Astrocyte of the cerebellum (primary cell): ENCODE results near the gene ZNF514.
A peak's percentile ranks its signal among the peaks of the same experiment; 100 is the strongest.
"Not testable (repeated sequence)": the region's sequence is repeated elsewhere in the genome, so short reads cannot be mapped to it uniquely, and the experiment has no call there.

Experiments
- DNase-seq: peaks from one replicate; pipeline ENCODE4 v3.0.0-alpha.2; 2011; ENCODE audit warnings: low read depth
- H3K4me3 ChIP-seq: 2 replicates; pipeline ENCODE4 v1.5.1; 2011; ENCODE audit warnings: mild to moderate bottlenecking, low read depth, low read length, moderate library complexity
- CTCF ChIP-seq: IDR thresholded peaks from 2 replicates; pipeline ENCODE4 v1.5.1; 2012; ENCODE audit warnings: low read length, low read depth, moderate library complexity, mild to moderate bottlenecking; ENCODE audit errors: missing control alignments
- in situ Hi-C: cut with HindIII; loops from 2 replicates; pipeline ENCODE4 v1.10.0; 2017; ENCODE audit warnings: low sequenced_read_pairs

Gene ZNF514

GRCh38 chr2:95192956-95193355, 33.3 kb upstream of the ZNF514 start:
- H3K4me3 ChIP-seq, in situ Hi-C loops, DNase-seq: not testable (repeated sequence)
- TF ChIP-seq CTCF: peak; percentile 53

GRCh38 chr2:95185973-95186372, 26.3 kb upstream of the ZNF514 start:
- DNase-seq: no peak
- TF ChIP-seq CTCF: no peak
- in situ Hi-C loops: no loop called here
- no peak overlapping the region for H3K4me3 ChIP-seq

DNA sequence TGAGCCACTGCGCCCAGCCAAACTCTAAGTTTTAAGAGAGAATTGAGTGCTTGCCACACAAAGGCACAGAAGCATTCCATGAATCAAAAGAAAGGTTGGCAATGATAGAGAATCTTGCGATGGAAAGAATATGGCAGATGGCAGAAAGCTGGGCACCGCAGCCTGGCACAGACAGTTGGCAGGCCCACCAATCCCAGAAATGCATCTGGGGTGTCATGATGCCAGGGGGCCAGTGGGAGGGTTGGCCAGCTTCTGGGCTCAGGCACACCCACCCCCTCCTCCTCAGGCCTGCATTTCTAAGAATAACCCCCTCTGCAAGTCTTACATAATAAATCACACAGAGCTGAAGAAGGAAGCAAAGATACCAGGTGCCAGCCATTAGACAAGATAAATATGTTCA, 25.5 kb upstream of the ZNF514 start:
- DNase-seq: no peak
- in situ Hi-C loops: no loop called here
- no peak for TF ChIP-seq CTCF
- H3K4me3 ChIP-seq: no peak overlapping the region

- in situ Hi-C loops: no loop called here
- TF ChIP-seq CTCF: no peak
- DNase-seq: no peak
- no peak overlapping the region for H3K4me3 ChIP-seq
These were observed 22.1 kb upstream of the ZNF514 start for GRCh38 chr2:95181774-95182173.

GRCh38 chr2:95179451-95179850, 19.8 kb upstream of the ZNF514 start:
- no peak for TF ChIP-seq CTCF
- DNase-seq: no peak
- in situ Hi-C loops: no loop called here
- H3K4me3 ChIP-seq: no peak overlapping the region

GRCh38 chr2:95174031-95174542, 14.4 kb upstream of the ZNF514 start:
- in situ Hi-C loops: no loop called here
- H3K4me3 ChIP-seq: no peak overlapping the region
- DNase-seq: no peak
- TF ChIP-seq CTCF: no peak

DNA sequence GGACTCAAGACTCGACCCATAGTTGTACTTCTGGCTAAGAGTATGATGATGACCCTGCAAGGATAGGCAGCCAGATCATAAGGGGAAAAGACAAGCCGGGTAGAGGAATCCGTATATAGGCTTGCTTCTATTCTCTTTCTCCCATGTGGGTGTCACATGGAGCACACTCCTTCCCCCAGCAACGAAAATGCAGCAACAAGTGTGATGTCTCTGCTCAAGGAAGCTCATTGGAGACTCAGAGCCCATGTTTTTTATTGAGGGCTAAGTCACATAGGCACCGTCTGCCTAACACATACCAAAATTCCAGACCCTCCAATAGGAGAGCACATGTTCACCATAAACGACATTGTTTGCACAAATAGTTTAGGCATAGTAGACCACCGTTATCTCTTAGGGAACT, 12.3 kb upstream of the ZNF514 start:
- no peak for DNase-seq
- TF ChIP-seq CTCF: no peak
- in situ Hi-C loops: no loop called here
- no peak overlapping the region for H3K4me3 ChIP-seq
